Activated CD8-positive, alpha-beta memory T cell treated with anti-CD3 and anti-CD28 coated beads, Interleukin-2, amount 50 U/mL, for 4 hours (primary cell): ENCODE results near the gene CWC27.

Source experiments
- DNase-seq: peaks from one replicate; pipeline ENCODE4 v3.0.0-alpha.2; 2020

CWC27 gene

DNA sequence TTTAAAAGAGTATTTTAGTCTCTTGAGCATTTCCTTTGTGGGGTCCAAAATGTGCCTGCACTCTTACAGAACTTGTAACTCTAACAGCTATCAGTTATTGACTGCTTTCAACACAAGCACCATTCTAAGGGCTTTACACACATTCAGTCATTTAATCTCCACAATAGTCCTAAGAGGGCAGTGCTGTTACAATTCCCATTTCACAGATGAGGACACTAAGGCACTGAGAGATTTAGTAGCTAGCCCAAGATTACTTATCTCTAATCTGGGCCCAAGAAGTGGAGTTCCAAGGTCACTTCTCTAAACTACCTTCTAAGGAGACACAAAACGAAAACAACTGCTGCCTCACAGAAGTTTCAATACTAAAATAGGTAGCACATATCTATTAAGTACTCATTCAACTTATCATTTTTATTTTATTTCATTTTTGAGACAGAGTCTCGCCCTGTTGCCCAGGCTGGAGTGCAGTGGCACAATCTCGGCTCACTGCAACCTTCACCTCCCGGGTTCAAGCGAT is 275.2 kb downstream of the CWC27 start:
- DNase-seq, result no peak

DNA sequence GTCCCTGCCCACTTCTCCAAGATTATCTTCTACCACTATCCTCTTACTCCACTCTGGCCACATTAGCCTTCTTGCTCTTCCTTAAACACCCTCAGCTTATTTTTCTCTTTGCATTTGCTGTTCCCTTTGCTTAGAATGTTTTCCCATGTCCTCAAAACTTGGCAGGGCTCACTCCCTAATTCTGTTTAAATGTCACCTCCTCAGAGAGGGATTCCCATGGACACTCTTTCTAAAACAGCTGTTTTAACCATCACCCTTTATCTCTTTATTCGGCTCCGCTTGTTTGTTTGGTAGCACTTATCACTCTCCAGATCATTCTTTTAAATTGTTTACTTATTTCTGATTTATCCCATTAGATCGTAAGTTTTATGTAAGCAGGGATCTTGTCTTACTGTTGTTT is 278.5 kb downstream of the CWC27 start:
- no peak for DNase-seq

DNA sequence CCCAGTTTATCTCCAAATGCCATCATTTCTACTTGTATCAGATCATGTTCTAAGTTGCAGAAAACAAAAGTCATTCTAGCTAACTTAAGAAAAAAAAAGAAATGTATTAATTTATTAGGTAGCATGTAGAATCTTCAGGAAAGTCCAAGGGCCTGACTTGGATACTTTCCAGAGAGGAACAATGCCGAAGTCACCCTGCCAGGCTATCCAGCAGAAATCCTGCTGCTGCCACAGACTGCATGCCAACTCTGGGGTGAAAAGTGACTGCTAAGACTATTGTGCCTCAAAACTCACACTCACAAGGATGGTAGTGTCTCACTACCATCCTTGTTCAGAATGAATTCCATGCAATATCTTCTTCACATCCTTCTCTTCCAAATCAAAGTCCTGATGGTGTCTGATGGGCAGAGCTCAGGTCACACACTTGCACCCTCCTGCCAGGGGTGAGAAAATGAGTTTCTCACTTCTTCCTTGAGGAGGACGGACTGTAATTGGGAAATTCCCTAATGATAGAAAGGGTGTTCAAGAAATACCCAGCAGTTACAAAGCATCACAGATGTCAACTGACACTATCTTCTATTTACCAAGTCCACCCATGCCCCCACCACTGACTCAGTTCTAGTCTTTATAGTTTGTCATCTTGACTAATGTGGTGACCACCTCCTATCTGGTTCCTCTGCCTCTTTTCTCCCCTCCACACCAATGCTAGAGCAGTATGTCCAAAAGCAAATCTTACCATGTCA is 279.4 kb downstream of the CWC27 start:
- no peak for DNase-seq

DNA sequence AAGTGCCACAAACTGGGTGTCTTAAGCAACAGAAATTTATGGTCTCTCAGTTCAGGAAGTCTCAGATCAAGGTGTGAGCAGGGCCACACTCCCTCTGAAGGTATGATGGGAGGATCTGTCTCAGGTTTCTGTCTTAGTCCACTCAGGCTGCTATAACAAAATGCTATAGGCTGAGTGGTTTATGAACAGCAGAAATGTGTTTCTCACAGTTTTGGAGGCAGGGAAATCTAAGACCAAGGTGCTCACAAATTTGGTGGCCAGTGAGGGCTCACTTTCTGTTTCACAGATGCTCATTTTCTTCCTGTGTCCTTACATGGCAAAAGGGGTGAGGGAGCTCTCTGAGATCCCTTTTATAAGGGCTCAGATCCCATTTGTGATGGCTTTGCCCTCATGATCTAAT is 281.4 kb downstream of the CWC27 start:
- no peak for DNase-seq

DNA sequence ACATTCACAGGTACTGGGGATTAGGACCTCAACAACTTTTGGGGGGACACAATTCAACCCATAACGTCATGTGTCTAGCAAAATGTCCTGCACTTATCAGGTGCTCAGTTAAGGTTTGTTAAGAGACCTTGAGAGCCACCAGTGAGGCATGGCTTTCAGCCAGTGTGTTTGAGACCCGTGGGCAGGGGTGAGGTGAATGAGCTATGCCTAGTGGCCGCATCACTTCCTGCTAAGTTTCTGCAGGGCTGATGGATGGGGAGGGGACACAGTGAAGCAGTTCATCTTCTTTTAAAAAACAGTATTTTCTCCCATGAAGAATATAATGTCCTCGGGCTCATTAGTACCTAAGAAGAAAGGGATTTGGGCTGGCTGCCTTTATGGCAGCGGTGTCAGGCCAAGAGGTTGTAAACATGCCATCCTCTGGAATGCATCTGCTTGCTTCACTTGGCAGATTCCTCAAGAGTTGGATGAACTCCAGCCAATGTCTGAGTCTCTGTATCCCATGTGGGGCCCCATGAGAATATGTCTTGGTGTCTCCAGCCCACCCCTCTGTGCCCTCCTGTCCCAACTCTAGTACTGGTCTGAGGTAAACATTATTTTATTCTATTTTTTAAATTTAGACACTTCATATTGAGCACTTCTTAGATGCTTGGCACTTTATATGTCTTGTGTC is 282.2 kb downstream of the CWC27 start:
- DNase-seq, result no peak

DNA sequence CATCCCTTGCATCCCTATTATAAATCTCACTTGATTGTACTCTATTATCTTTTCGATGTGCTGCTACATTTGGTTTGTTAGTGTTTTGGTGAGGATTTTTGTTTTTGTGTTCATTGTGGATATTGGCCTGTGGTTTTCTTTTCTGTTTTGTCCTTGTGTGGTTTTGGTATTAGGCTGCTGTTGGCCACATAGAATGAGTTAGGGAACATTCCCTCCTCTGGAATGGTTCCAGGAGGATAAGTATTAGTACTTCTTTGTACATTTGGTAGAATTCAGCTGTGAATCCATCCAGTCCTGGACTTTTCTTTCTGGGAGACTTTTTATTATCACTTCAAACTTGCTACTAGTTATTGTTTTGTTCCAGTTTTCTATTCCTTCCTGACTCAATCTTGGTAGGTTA is 287.2 kb downstream of the CWC27 start:
- DNase-seq, result no peak

DNA sequence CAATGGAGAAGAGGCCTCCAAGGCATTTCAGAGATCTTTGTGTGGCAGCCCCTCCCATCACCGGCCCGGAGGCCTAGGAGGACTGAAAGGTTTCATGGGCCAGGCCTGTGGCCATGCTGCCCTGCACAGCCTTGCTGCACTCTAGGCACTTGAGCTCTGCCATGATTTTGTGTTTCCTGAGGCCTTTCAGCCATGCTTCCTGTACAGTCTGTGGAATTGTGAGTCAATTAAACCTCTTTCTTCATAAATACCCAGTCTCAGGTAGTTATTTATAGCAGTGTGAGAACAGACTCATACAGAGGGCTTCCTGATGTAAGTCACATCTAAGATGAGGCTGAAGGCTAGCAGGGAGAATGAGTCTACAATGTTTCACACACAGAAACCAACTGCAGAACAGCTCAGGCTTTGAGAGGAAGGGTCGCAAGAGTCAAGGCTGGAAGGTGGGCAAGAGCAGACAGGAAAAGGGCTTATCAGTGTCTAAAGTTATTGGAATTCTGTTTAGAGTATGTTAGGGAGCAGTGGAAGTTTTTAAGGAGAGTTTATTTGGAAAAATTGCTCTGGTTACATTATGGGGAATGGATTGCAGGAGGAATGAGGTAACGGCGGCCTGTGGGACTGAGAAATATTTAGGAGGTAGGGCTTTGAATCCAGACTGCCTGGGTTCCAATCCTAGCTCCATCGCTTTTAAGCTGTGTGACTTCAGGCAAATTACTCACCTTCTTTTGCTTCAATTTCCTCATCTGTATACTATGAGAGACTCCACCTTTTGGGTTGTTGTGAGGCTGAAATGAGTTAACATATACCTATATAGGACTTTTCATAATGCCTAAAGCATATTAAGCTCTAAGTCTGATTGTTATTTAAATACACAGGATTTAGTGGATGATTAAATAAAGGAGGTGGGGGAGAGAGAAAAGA is 291.2 kb downstream of the CWC27 start:
- no peak for DNase-seq

DNA sequence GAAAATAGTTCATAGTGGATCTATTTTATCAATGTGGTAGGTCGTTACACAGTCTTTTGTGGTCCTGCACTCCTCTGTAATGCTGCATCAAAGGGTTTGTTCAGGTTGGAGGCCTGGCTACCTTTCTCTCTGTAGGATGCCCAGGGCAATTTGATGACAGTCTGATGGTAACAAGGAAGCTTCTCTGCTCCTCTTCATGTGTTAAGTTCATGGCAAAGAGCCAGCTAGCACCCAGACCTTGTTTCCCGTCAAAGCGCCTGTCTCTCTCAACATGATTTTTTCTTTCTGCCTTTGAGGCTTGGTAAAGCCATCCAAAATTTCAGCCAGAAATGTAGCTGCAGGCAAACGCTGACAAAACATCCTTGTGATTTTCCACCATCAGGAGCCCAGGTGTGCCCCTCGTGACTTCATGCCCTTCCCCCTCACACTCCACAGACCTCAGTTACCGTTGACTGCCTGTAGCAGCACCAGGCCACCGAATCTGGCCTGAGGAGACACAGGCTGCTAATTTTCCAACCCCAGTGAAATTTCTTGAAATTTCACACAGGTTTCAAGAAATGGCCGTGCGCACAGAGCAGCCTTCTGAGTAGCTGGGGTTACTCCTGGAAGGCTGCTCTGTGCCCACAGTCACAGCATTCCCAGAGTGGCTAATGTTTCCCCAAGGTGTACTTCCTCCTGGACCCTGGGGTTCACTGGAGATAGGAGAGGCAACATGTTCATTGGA is 292.7 kb downstream of the CWC27 start:
- no peak for DNase-seq

DNA sequence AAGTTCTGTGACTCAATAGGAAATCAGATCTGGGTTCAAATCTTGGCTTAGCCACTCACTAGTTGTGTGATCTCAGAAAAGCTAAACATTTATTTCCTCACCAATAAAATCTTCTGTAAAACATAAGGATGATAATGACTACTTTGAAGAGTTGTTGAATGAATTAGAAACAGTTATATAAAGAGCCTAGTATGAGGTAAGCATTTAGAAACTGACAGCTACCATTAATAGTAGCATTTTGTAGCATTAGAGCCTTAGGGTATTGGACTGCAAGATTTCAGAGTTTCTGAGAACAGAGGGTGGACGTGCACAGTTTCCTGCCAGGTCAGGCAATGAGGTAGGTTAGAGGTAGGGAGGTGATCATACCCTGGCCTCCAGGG is 293.2 kb downstream of the CWC27 start:
- DNase-seq, result no peak

DNA sequence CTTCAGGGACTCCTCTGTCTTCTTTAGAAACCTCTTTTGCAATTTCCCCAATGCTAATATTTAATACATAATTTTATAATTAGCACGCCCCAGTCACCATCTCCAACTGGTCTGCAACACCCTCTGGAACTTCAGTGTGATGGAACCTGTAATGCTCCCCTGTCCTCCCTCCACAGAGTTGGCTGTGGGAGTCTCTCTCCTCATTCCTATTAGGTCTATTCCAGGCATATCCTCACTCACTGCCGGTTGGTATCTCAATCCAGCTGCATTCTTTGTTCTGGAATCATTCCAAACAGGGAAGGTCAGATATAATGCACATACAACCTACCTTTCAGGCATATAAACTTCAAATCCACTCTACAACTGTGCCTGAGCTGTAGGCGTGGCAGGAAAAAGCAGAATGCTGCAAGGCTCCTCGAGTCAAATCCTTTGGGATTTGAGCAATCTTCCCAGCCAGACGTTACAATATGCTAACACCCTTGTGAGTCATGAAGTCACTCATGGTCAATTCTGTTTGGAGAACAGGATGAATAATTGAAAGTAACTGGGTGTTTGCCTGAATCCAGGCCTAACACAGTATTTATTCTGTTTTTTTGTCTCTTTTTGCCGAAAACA is 293.8 kb downstream of the CWC27 start:
- DNase-seq, result no peak

DNA sequence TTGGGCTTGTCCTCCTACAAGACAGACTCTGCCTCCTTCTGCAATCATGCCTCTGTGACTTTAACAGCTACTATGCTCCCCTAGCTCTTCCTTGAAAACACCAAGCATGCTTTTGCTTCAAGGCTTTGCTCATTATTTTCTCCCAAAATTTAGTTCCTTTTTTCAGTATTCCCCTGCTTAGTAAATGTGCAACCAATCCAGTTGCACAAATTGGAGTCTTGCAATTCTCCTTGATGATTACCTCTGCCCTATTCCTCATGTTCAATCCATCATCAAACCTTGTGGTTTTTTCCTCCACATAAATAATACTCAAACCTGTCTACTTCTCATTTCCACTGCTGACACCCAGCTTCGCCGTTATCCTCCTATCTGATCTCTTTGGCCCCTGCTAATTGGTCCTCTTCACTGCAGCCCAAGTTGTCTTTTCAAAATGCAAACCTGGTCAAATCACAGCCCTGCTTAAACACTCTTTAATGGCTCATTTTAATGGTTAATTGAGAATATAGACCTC is 296.3 kb downstream of the CWC27 start:
- DNase-seq, result no peak

DNA sequence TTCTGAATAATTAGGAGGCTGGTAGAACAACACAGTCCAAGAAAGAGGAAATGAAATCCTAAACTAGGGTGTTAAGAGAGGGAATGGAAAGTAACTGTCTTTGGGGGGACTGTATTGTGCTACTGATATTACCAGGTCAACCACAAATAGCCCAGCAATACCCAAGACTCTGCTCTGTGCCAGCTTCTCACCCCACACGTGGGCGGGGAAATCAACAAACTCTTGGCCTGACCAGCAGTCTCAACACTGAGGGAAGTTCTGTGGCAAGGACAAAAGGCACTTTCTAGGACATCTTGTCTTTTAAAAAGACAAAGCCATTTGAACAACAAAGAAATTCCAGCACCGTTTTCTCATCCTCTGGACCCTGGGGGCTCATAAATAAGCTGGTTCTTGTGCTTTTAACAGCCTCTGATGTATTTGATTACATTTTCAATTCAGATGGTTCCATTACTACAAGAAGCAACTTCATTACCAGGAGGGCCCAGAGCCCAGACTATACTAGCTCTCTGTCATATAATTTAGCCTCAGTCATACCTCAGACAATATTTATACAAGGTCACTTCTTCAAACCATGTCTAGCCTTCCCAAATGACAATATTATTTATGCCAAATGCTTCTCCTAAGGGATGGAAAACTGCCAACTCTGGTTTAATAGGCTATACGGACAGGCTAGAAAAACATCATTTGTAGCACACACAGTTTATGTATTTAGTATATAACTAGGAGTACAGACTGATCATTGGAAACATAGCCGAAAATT is 297.8 kb downstream of the CWC27 start:
- DNase-seq, result no peak

DNA sequence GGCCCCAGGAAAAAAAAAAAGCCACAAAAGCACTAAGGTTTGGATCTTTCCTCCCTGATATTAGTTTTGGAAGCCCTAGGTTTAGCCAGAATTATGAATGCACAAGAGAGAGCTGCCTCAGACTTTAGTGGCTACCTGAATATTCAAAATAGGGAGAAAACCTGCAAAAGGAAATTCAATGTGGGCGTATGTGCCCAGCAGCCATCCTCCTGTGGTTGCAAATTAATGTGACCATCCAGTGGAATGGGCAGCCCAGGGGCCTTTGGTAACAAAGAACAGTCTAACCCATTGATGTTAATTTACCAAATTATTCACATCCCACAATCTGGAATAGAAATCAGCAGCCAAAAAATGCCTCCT is 298.4 kb downstream of the CWC27 start:
- no peak for DNase-seq
